ENCODE results near the gene SALL1.
A peak's percentile ranks its signal among the peaks of the same experiment; 100 is the strongest.

The SALL1 gene

GRCh38 chr16:51132490-51133115 is 18.5 kb downstream of the SALL1 start:
- H3K56ac ChIP-seq (ENCODE audit: low read length): peak overlapping the region; percentile 58
- no peak overlapping the region for H4K5ac ChIP-seq (ENCODE audit: low read length)
- H3K27ac ChIP-seq (ENCODE audit: low read depth, low read length): no peak overlapping the region
- H3K4me1 ChIP-seq (ENCODE audit: control insufficient read depth, low read depth, low read length): peaks cover 9% of the 10 kb centered on the region
- H3K18ac ChIP-seq (ENCODE audit: low read length): no peak overlapping the region
- no peak overlapping the region for H2AK5ac ChIP-seq (ENCODE audit: low read length)
- H3K4me2 ChIP-seq (ENCODE audit: low read length): no peak overlapping the region
- no peak overlapping the region for H3K4ac ChIP-seq (ENCODE audit: low read depth, low read length)
- H2BK120ac ChIP-seq (ENCODE audit: low read depth, low read length): no peak overlapping the region
- WGBS (ENCODE audit: extremely low coverage, insufficient coverage, low lambda C conversion rate): no CpG with 5 or more reads among the region's 6 CpGs
- no peak overlapping the region for H2BK15ac ChIP-seq (replicated peaks; ENCODE audit: low read depth)
- H4K8ac ChIP-seq (ENCODE audit: low read depth, low read length): no peak overlapping the region
- peaks cover 2% of the 10 kb centered on the region for H3K36me3 ChIP-seq (ENCODE audit: control insufficient read depth, insufficient read depth, low read length)
- H3K9ac ChIP-seq (ENCODE audit: low read length): no peak overlapping the region
- H3K79me1 ChIP-seq (ENCODE audit: low read length): peaks cover 2% of the 10 kb centered on the region
- H3K4me3 ChIP-seq (ENCODE audit: low read length): no peak overlapping the region
- no peaks in the 10 kb centered on the region for H3K27me3 ChIP-seq (ENCODE audit: insufficient read depth, low read length, poor library complexity)
- peaks cover under 1% of the 10 kb centered on the region for H3K79me2 ChIP-seq (ENCODE audit: control insufficient read depth, insufficient read depth, low read length)
- H2BK5ac ChIP-seq (ENCODE audit: low read length): peak overlapping the region; percentile 24
- DNase-seq: peak; percentile 67
- no peak overlapping the region for H3K23ac ChIP-seq (ENCODE audit: low read length)

GRCh38 chr16:51131619-51132018 is 19.5 kb downstream of the SALL1 start:
- Histone ChIP-seq H4K8ac (ENCODE audit: low read depth, low read length) (no peak overlapping the region), H3K4ac (ENCODE audit: low read depth, low read length) (peak overlapping the region; percentile 78), H3K4me2 (ENCODE audit: low read length) (no peak overlapping the region), H3K4me3 (ENCODE audit: low read length) (no peak overlapping the region), H4K5ac (ENCODE audit: low read length) (no peak overlapping the region), H3K23ac (ENCODE audit: low read length) (no peak overlapping the region), H3K36me3 (ENCODE audit: control insufficient read depth, insufficient read depth, low read length) (no peaks in the 10 kb centered on the region), H3K56ac (ENCODE audit: low read length) (peak overlapping the region; percentile 38), H3K4me1 (ENCODE audit: control insufficient read depth, low read depth, low read length) (peaks cover 9% of the 10 kb centered on the region), H2BK120ac (ENCODE audit: low read depth, low read length) (no peak overlapping the region), H3K27ac (ENCODE audit: low read depth, low read length) (peak overlapping the region; percentile 8), H3K9ac (ENCODE audit: low read length) (no peak overlapping the region), H3K79me1 (ENCODE audit: low read length) (no peaks in the 10 kb centered on the region), H2BK15ac (replicated peaks; ENCODE audit: low read depth) (no peak overlapping the region), H3K79me2 (ENCODE audit: control insufficient read depth, insufficient read depth, low read length) (no peaks in the 10 kb centered on the region), H2BK5ac (ENCODE audit: low read length) (peak overlapping the region; percentile 1), H2AK5ac (ENCODE audit: low read length) (peak overlapping the region; percentile 97), H3K18ac (ENCODE audit: low read length) (peak overlapping the region; percentile 72), H3K27me3 (ENCODE audit: insufficient read depth, low read length, poor library complexity) (no peaks in the 10 kb centered on the region)
- WGBS (ENCODE audit: extremely low coverage, insufficient coverage, low lambda C conversion rate): no CpG with 5 or more reads among the region's 11 CpGs
- no peak for DNase-seq

- H2AK5ac ChIP-seq (ENCODE audit: low read length): no peak overlapping the region
- H2BK5ac ChIP-seq (ENCODE audit: low read length): no peak overlapping the region
- H3K4me2 ChIP-seq (ENCODE audit: low read length): no peak overlapping the region
- no peak overlapping the region for H3K27ac ChIP-seq (ENCODE audit: low read depth, low read length)
- H3K23ac ChIP-seq (ENCODE audit: low read length): no peak overlapping the region
- H3K18ac ChIP-seq (ENCODE audit: low read length): no peak overlapping the region
- DNase-seq: peak; percentile 29
- no peaks in the 10 kb centered on the region for H3K36me3 ChIP-seq (ENCODE audit: control insufficient read depth, insufficient read depth, low read length)
- no peak overlapping the region for H3K9ac ChIP-seq (ENCODE audit: low read length)
- no peaks in the 10 kb centered on the region for H3K79me1 ChIP-seq (ENCODE audit: low read length)
- no peak overlapping the region for H4K8ac ChIP-seq (ENCODE audit: low read depth, low read length)
- no peaks in the 10 kb centered on the region for H3K27me3 ChIP-seq (ENCODE audit: insufficient read depth, low read length, poor library complexity)
- no peak overlapping the region for H4K5ac ChIP-seq (ENCODE audit: low read length)
- peak overlapping the region; percentile 56 for H3K56ac ChIP-seq (ENCODE audit: low read length)
- no peaks in the 10 kb centered on the region for H3K79me2 ChIP-seq (ENCODE audit: control insufficient read depth, insufficient read depth, low read length)
- H3K4me3 ChIP-seq (ENCODE audit: low read length): no peak overlapping the region
- peaks cover 9% of the 10 kb centered on the region for H3K4me1 ChIP-seq (ENCODE audit: control insufficient read depth, low read depth, low read length)
- WGBS (ENCODE audit: extremely low coverage, insufficient coverage, low lambda C conversion rate): no CpG with 5 or more reads among the region's 8 CpGs
- no peak overlapping the region for H2BK15ac ChIP-seq (replicated peaks; ENCODE audit: low read depth)
- H2BK120ac ChIP-seq (ENCODE audit: low read depth, low read length): no peak overlapping the region
- H3K4ac ChIP-seq (ENCODE audit: low read depth, low read length): no peak overlapping the region
Observed at GRCh38 chr16:51129105-51129504, 22.0 kb downstream of the SALL1 start.

GRCh38 chr16:51125992-51126391 is 25.1 kb downstream of the SALL1 start:
- Histone ChIP-seq H3K56ac (ENCODE audit: low read length) (no peak overlapping the region), H3K18ac (ENCODE audit: low read length) (no peak overlapping the region), H3K27ac (ENCODE audit: low read depth, low read length) (no peak overlapping the region), H4K8ac (ENCODE audit: low read depth, low read length) (no peak overlapping the region), H2BK5ac (ENCODE audit: low read length) (no peak overlapping the region), H3K4me3 (ENCODE audit: low read length) (no peak overlapping the region), H2BK120ac (ENCODE audit: low read depth, low read length) (no peak overlapping the region), H3K79me2 (ENCODE audit: control insufficient read depth, insufficient read depth, low read length) (no peaks in the 10 kb centered on the region), H2AK5ac (ENCODE audit: low read length) (no peak overlapping the region), H4K5ac (ENCODE audit: low read length) (no peak overlapping the region), H3K4me2 (ENCODE audit: low read length) (no peak overlapping the region), H2BK15ac (replicated peaks; ENCODE audit: low read depth) (no peak overlapping the region), H3K23ac (ENCODE audit: low read length) (no peak overlapping the region), H3K4me1 (ENCODE audit: control insufficient read depth, low read depth, low read length) (peaks cover 4% of the 10 kb centered on the region), H3K36me3 (ENCODE audit: control insufficient read depth, insufficient read depth, low read length) (no peaks in the 10 kb centered on the region), H3K9ac (ENCODE audit: low read length) (no peak overlapping the region), H3K79me1 (ENCODE audit: low read length) (no peaks in the 10 kb centered on the region), H3K4ac (ENCODE audit: low read depth, low read length) (no peak overlapping the region), H3K27me3 (ENCODE audit: insufficient read depth, low read length, poor library complexity) (no peaks in the 10 kb centered on the region)
- DNase-seq: peak; percentile 62
- no CpG with 5 or more reads among the region's 5 CpGs for WGBS (ENCODE audit: extremely low coverage, insufficient coverage, low lambda C conversion rate)

GRCh38 chr16:51124896-51125295 is 26.2 kb downstream of the SALL1 start:
- H2BK120ac ChIP-seq (ENCODE audit: low read depth, low read length): no peak overlapping the region
- H3K79me1 ChIP-seq (ENCODE audit: low read length): no peaks in the 10 kb centered on the region
- H3K27ac ChIP-seq (ENCODE audit: low read depth, low read length): no peak overlapping the region
- H3K79me2 ChIP-seq (ENCODE audit: control insufficient read depth, insufficient read depth, low read length): no peaks in the 10 kb centered on the region
- H3K4me3 ChIP-seq (ENCODE audit: low read length): no peak overlapping the region
- H2AK5ac ChIP-seq (ENCODE audit: low read length): no peak overlapping the region
- H4K5ac ChIP-seq (ENCODE audit: low read length): no peak overlapping the region
- H3K18ac ChIP-seq (ENCODE audit: low read length): no peak overlapping the region
- no peaks in the 10 kb centered on the region for H3K27me3 ChIP-seq (ENCODE audit: insufficient read depth, low read length, poor library complexity)
- no peak overlapping the region for H3K4me2 ChIP-seq (ENCODE audit: low read length)
- H2BK5ac ChIP-seq (ENCODE audit: low read length): no peak overlapping the region
- no CpG with 5 or more reads among the region's 3 CpGs for WGBS (ENCODE audit: extremely low coverage, insufficient coverage, low lambda C conversion rate)
- H3K4me1 ChIP-seq (ENCODE audit: control insufficient read depth, low read depth, low read length): peaks cover 4% of the 10 kb centered on the region
- no peak overlapping the region for H3K23ac ChIP-seq (ENCODE audit: low read length)
- H3K9ac ChIP-seq (ENCODE audit: low read length): no peak overlapping the region
- H3K4ac ChIP-seq (ENCODE audit: low read depth, low read length): no peak overlapping the region
- no peaks in the 10 kb centered on the region for H3K36me3 ChIP-seq (ENCODE audit: control insufficient read depth, insufficient read depth, low read length)
- no peak overlapping the region for H2BK15ac ChIP-seq (replicated peaks; ENCODE audit: low read depth)
- H4K8ac ChIP-seq (ENCODE audit: low read depth, low read length): no peak overlapping the region
- DNase-seq: no peak
- no peak overlapping the region for H3K56ac ChIP-seq (ENCODE audit: low read length)

GRCh38 chr16:51121850-51122249 is 29.2 kb downstream of the SALL1 start:
- Histone ChIP-seq H3K79me2 (ENCODE audit: control insufficient read depth, insufficient read depth, low read length) (no peaks in the 10 kb centered on the region), H3K27me3 (ENCODE audit: insufficient read depth, low read length, poor library complexity) (no peaks in the 10 kb centered on the region), H3K4ac (ENCODE audit: low read depth, low read length) (no peak overlapping the region), H3K79me1 (ENCODE audit: low read length) (no peaks in the 10 kb centered on the region), H3K18ac (ENCODE audit: low read length) (no peak overlapping the region), H3K4me1 (ENCODE audit: control insufficient read depth, low read depth, low read length) (no peaks in the 10 kb centered on the region), H3K56ac (ENCODE audit: low read length) (no peak overlapping the region), H3K4me3 (ENCODE audit: low read length) (no peak overlapping the region), H3K4me2 (ENCODE audit: low read length) (no peak overlapping the region), H3K36me3 (ENCODE audit: control insufficient read depth, insufficient read depth, low read length) (no peaks in the 10 kb centered on the region), H3K23ac (ENCODE audit: low read length) (no peak overlapping the region), H3K9ac (ENCODE audit: low read length) (no peak overlapping the region), H2AK5ac (ENCODE audit: low read length) (no peak overlapping the region), H2BK5ac (ENCODE audit: low read length) (no peak overlapping the region), H2BK120ac (ENCODE audit: low read depth, low read length) (no peak overlapping the region), H4K8ac (ENCODE audit: low read depth, low read length) (no peak overlapping the region), H3K27ac (ENCODE audit: low read depth, low read length) (no peak overlapping the region), H2BK15ac (replicated peaks; ENCODE audit: low read depth) (no peak overlapping the region), H4K5ac (ENCODE audit: low read length) (no peak overlapping the region)
- DNase-seq: no peak
- WGBS (ENCODE audit: extremely low coverage, insufficient coverage, low lambda C conversion rate): no CpG with 5 or more reads among the region's 7 CpGs

Data from mesendoderm (in vitro differentiated cells).